NCI-H524 (cell line): ENCODE data around the gene PRR36.
"Not testable (repeated sequence)": the region's sequence is repeated elsewhere in the genome, so short reads cannot be mapped to it uniquely, and the experiment has no call there.

ENCODE experiments used
- DNase-seq, 2 experiments: peaks; one replicate each; lab custom pipeline; 2025; lab: John Stamatoyannopoulos, UW

Gene PRR36

DNA sequence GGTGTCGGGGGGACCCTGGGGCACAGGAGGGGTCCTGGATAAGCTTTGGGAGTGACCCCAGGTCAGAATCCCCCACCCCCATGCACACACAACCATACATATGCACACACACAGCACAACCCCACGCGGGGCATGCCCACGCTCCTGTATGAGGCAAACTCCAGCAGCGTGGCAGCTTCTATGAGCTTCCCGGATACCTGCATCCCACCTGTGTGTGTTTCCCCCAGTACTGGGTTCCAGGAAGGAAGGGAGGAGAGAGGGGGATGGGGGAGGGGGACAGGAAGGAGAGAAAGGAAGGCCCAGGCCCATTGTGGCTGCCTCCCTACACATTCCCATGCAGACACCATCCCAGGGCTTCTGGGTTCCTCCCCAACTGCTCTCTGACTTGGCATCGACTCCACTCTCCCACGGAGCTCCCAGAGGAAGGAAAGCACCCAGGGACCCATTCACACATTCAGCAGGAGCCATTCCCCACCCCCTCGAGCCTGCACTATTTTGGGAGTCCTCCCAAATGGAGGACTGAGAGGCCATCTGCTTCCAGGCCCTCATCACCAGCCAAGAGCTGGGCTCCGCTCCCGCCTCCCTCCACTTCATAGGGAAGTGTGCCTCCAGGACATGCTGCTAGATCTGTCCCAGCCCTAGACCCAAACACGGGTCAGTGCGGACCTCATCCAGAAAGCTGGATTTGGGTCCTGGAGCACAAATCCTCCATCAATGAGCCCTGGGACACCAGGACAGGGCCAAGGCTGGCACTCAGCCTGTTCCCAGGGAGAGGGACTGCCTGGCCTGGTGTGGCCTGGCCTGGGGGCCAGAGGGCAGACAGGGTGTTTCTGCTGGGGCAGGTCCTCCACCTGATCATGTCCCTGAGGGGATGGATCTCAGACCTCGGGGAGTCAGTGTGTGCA, 13.2 kb downstream of the PRR36 start:
- no peak for DNase-seq

- no peak for DNase-seq
These were observed 14.1 kb downstream of the PRR36 start for GRCh38 chr19:7859831-7860713.

DNA sequence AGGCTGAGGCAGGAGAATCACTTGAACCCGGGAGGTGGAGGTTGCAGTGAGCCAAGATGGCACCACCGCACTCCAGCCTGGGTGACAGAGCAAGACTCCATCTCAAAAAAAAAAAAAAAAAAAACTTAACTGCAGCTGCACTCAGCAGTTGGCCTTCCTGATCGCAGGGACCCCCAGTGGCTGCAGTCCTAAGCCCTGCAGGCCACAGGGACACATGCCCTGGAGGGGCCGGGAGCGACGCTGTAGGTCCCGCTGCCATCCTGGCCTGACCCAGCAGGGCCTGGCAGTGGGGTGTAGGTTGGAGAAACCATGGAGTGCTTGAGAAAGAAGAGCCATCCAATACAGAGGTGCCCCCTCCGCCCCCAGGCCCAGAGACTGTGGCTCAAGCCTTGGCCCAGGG, 15.1 kb downstream of the PRR36 start:
- not testable (repeated sequence) for DNase-seq

- peak; percentile 49 to 77 for DNase-seq
These were observed 15.9 kb downstream of the PRR36 start for GRCh38 chr19:7858109-7858770.

GRCh38 chr19:7857727-7858108, 16.5 kb downstream of the PRR36 start:
- no peak for DNase-seq

- no peak for DNase-seq
These were observed 17.2 kb downstream of the PRR36 start for GRCh38 chr19:7856679-7857663.

DNA sequence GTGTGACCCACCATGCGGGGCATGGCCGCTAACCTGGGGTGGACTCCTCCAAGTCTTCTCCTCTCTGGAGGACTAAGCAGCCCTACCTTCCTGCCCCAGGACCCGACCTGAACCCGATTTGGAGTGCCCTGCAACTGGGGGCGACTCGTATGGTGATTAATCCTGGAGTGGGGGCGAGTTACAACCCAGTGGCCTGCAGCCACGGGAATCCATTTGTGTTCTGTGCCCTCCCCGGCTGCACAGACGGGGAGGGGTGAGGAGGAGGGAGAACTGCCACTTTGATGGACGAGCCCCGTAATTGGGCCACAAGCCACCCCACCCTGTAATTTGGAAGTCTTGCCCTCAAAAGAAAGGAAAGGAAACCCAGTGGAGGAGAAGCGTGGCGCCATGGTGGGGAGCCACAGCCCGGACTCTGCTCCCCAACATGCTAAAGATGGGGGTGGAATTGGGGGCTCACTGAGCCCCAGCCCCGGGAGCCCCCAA, 18.0 kb downstream of the PRR36 start:
- DNase-seq, result no peak

DNA sequence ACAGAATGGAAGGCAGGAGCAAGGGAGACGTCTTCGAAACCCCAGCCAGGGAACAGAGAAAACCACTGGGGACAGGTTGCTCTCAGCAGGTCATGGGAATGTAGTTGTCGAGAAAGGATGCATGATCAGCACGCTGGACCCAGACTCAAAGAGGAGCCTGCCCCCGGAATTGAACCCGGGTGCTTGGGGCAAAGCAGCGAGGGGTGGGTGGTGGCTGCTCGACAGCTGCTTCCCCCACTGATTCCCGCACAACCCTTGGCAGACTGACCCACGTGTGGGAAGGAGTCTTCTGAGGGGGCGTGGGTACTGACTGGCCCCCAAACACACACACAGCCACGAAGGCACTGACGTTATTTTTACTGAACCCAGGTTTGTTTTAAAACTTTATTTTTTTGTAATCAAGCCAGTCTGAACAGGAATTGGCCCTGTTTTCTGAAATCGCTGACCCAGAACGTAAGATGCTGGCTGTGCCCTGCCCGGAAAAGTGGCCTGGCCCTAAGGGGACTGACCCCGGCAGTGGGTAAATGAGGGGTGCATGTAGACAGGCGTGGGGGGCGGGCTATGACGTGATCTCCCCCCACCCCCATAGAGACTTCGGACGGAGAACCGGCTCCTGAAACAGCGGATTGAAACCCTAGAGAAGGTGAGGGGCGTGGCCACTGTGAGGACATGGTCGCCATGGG, 18.6 kb downstream of the PRR36 start:
- DNase-seq, result no peak

DNA sequence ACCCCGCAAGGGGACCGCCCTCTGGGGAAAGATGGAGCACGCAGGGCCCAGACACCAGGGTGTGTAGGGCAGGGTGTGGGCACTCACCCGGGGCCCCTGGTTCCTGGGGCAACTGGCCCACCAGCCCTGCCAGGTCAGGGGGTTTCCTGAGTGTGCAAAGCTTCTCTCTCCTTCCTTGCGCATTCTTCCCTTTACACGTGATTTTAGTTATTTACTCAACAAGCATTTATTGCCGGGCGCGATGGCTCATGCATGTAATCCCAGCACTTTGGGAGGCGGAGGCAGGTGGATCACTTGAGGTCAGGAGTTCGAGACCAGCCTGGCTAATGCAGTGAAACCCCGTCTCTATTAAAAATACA, 20.4 kb downstream of the PRR36 start:
- no peak for DNase-seq

GRCh38 chr19:7852851-7853769, 21.1 kb downstream of the PRR36 start:
- DNase-seq, result peak; percentile 61 to 79

DNA sequence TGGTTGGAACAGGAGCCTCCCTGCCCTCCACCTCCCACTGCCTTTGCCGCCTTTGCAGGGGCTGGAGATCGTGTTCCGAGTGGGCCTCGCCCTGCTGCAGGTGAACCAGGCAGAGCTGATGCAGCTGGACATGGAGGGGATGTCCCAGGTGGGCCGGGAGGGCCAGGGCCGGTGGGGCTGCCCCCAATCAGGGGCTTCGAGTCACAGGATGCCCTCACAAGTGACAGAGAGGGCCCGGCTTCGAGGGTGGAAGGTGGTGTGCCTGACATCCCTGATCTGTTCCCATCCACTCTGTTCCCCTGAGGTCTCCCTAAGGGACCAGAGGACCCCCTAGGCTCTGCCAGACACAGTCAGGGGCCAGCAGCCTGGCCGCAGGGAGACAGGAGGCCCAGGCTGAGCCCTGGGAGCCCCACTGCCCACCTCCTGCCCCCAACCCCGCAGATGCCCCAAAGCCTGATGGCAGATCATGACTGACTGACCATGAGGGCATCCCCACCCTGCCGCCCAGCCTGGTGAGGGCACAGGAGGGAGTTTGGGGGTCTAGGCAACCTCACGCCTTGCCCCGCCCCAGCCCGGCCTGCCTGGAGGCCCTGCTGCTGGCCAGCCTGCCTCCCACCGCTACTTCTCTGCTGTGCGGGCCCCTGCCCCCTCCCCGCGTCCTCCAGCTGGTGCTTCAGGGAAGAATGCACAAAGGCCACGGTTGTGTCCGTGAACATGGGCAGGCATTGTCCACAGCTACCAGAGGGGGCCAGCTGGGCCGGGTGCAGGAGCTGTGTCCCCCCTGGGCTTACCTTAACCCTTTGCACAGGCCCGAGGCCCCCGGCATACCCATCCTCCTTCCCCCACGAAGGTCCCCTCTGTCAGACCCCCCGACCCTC, 22.3 kb downstream of the PRR36 start:
- DNase-seq, result no peak

DNA sequence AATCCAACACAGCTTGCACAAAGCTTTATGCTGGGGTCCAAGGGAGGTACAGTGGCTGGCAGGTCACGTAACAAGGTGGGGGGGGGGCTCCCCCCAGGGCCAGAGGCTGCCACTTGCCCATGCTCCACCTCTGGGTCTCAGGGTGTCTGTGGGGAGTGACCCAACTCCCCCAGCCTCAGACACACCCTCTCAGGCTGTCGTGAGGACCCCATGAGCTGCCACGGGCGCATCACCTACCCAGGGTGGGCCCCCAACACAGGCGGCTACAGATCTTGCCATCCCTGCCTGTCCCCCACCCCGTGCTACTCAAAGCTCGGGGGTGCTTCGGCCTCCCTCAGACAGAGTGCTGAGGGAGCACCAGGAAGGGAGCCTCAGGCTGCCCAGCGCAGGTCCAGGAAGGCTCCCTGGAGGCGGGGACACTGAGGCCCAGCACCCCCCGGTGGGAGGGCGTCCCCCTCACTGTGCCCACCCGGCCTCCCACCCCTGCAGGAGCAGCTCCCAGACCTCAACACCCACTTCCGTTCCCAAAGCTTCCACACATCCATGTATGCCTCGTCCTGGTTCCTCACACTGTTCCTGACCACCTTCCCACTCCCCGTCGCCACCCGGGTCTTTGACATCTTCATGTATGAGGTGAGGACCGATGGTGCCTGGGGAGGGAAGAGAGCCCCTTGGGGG, 23.1 kb downstream of the PRR36 start:
- no peak for DNase-seq

DNA sequence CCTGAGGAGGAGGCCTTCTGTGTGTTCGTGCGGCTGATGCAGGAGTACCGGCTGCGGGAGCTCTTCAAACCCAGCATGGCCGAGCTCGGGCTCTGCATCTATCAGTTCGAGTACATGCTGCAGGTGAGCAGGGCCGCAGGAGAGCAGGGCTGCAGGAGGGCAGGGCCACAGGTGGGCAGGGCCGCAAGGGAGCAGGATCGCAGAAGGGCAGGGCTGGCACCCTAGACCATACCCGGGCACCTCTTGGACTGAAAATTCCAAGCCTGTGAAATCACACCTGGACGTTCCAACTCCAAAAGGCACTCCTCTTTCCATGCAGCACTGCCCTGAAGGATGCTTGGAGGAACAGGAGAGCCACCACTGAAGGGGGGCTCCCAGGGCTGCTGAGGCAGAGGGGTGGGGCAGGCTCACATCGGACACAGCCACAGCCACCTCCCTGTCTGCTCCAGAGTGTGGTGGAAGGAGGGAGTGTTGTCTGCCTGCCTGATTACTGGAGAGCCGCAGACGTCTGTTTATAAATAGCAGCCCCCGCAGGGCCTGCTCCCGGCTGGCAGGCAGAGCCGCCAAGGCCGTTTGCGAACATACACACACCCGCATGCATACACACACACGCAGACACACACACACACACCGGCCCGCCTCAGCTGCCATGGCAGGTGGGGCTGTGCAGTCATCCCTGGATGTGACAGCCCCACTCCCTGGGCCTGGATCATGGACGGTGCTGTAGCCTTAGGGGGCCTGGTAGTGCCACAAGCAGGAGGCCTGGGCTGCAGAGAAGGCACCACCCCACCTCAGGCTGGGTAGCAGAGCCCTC, 24.0 kb downstream of the PRR36 start:
- DNase-seq, result no peak

DNA sequence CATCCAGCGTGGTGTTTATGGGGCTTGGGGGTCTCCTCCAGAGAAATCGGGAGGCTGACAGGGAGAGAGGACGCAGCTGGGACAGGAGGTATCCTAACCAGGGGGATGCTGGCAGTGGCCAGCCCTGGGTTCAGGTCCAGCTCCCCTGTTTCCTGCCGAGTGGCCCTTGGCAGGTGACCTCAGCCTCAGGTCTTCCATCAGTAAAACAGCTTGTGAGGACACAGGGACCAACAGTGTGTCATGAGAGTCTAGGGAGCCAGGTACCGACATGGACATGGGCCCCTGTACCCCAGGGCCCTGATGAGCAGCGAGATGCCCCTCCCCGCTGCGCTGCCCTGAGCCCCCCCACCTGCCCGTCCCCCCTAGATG, 24.6 kb downstream of the PRR36 start:
- DNase-seq, result no peak

- DNase-seq, result no peak
These were observed 25.3 kb downstream of the PRR36 start for GRCh38 chr19:7848779-7849457.

- no peak for DNase-seq
These were observed 26.5 kb downstream of the PRR36 start for GRCh38 chr19:7847664-7848063.
